Muscle of back (tissue), 11 donors: ENCODE measurements around the gene MOB3B. TPM values are rescaled to one million over a fixed set of nuclear protein-coding genes. Genes with fewer than 3 reads are reported as not detected.

Experiments
- DNase-seq, 3 donors: peaks; one replicate each; pipeline versions ENCODE4 v3.0.0 to v3.0.0-alpha.2; 2013
- polyA plus RNA-seq, 10 donors: library from polyadenylated mRNA; unstranded; fragments of 120-200 nt; gene quantifications; one replicate each; pipeline ENCODE4 v1.2.1, GENCODE V29; 2013; ENCODE audit not compliant: insufficient read length in 10 of 10

The MOB3B gene
- polyA plus RNA-seq, 10 donors = 2.4 to 5.1 (median 2.7) TPM

DNA sequence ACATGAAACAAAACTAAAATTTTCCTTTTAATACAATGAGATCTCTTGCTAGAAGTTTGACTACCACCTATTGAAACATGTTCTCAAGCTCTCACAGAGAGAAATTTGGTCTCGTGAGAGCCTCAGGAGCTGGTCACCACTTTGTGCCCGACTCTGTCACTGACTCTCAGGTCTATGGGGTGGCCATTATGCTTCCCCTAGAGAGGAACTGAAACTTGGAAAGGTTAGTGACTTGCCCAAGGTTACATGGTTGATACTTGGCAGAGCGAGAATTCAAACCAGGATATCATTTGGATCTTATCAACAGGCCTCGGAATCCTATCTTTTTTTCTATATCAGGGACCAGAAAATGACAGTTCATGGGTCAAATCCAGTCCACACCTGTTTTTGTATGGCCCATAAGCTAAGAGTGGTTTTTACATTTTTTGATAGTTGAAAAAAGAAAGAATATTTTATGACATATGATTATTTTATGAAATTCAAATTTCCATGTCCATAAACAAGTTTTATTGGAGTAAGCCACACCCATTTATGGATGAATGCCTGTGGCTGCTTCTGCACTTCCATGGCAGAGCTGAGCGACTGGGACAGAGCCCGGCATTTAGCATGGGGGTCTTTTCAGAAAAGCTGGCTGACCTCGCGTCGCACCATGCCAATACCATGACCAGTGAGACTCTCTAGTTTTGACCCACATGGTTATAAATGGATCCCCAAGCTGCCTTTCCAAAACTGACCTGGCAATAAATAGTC lies 187.9 kb downstream of the MOB3B start:
- no peak for DNase-seq

DNA sequence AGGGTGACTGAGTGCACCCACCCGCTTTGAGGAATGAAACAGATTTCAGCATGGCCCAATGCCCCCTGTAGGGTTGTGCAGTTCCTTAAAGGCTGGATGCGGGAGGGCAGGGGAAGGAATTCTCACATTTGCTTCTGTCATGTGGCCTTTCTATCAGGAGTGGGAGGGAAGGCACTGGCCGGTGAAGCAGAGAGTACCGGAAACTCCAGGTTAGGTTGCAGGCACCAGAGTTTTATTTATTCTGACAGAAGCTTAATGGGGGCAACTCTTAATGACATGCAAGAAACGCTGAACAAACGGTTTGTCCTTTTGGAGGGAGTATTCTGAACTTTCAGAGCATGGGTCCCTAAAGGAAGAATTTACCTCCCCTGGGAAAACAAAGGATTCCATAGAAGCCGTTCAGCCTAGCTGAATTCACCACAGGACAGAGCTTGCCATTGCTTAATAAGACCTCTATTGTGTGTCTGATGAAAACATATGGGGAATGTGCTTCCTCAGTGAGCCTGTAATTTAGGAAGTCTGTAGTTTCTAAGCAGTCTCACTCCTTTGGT lies 188.6 kb downstream of the MOB3B start:
- DNase-seq = no peak

DNA sequence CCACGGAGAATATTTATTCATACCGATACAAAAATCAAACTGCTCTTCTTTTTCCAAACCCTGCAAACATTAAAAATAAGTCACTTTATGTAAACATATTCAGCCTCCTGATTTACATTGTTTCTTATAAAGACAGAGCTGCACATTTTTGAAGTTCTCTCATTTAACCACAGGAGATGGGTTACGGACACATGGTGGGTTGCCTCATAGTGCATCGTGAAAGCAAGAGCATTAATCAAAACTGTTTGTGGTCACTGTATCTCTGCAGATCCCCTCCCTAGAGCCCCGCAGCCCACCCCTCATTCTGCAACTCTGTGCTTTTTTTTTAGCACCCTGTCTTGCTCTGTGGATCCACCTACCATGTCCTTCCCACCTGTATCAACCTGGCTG lies 189.3 kb downstream of the MOB3B start:
- no peak for DNase-seq

DNA sequence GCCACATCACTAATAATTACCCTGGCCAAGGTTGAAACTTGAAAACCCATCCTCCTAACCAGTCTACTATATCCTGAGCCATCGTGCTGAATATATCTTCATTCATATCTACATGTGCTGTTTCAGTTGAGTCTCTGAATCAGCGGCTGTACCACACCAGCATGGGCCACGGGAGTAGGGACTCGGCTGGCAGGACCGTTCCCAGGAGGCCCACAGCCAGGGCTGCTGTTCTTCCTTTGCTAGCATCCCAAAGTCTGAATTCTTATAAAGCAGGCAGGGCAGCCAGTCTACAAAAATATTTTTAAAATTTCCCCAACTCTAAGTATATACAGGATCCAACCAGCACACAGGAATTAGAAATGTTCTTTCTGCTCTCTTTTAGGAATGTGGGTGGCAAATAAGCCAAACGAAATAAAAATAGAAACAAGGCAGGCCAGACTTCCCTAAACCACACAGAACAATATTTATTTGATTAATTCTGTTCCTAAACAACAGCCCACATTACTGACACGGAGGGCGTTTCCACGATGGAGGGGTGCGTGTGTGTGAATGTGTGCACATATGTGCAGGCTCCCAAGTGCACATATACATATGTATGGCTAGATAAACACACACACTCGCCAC lies 189.8 kb downstream of the MOB3B start:
- no peak for DNase-seq

DNA sequence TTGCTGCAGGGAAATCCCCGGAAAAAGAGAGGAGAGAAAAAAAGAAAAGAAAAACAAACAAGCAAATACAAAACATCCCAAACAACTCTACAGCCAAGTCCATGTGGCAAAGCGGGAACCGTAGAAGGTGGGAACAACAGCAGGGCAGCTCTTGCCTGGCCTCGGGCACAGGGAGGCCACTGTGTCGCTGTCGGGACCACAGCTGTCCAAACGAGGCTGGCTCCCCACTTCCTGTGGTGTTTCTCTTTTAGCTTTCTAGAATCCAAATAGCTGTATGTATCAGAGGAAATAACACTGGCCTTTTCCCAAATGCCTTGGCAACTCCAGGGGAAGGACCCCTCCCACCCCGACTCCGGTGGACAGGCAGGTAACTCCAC lies 191.1 kb downstream of the MOB3B start:
- no peak for DNase-seq

DNA sequence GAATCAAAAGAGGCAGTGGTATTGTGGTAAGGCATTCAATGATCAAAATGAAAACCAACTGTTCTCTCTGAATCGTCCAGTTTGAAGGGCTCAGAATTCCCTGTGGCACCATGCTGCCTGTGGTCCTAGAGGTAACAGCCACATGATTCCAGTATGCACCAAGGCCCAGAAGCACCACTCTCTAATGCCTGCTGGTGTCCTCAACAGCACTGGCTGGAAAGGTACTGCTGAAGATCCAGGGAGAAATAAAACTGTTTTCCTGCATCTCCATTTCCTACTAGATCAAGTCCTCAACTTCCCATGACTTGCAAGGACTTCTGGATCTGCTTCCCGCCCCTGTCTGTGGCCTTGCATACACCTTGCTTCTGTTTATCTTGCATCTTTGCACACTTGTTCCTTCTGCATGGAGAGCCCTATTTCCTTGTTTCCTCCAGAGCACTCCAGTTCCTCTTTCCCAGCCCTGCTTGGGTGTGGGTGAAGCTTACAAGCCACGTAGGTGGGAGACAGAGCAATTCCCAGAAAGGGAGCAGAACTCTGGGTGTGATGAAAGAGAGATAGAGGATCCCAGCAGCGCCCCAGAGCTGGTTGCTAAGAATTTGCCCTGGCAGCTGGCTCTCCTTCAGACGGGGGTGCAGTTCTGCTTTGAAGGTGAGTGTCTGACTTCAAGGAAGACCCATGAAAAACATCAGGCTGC lies 191.6 kb downstream of the MOB3B start:
- no peak for DNase-seq

DNA sequence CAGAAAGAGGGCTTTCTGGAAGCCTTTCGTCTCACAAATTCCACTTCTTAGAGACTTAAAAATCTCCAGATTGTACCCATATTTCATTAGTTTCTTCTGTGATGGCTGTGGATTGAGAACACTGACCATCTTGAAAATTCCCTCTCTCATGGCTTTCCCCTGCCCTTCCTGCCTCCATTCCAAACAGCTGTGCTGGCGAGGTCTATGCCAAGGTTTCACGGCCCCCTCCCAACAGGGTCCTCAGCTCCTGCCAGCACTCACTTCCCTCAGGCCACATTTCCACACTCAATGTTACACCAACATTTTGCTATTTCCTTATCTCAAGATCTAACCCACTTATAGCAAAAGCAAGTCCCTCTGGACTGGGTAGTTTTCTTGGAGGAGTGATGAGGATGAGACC lies 192.4 kb downstream of the MOB3B start:
- DNase-seq = peak in 1 of 3 donors; percentile 26

DNA sequence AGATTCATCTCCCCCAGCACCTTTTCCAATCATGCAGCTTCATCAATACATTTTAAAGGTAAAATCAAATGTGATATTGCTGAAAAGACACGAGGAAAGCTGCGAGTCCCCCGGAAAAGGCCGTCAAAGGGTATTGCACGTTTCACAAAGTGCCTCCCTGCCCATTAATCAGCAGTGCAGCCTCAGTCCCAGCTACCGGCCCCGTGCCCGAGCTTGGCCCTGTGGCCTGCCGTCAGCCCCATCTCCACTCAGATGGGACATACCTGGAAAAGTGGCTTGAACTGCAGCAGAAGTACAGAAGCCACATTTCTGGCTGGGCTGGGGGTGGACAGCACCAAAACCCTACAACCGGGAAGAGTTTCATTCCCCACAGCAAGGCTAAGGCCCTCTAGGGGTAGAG lies 192.8 kb downstream of the MOB3B start:
- no peak for DNase-seq

DNA sequence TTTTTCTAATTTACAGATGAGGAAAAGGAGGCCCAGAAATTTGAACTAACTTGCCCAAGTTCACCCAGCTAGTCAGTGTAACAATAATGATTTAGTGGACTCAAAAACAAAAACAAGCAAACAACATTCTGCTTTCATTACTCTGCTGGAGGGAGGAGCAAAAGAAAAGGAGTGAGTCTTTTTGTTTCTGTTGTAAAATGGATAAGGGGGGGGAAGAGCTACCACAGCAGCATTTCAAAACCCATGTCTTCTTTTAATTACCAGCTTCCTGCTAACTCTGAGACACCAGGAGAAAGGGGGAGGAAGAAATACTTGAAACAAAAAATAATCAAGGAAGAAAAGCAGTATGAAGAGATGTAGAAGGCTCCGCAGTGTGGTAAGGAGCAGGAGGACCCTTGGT lies 193.5 kb downstream of the MOB3B start:
- DNase-seq = no peak

DNA sequence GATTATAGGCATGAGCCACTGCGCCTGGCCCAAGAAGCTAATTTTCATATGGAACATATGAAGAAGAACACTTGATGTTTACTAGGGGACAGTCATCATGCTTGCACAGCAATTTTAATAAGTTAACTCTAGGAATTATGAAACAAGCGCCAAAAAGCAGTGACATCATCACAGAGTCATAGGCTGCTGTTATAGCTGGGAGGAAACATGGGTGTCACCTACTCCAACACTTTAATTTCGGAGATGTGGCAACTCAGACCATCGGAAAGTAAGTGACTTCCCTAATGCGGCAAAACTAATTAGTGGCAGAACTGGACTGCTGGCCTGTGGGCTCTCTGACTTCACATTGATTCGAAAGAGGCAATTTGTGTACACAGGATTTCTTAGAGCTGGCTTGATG lies 194.5 kb downstream of the MOB3B start:
- DNase-seq = no peak

DNA sequence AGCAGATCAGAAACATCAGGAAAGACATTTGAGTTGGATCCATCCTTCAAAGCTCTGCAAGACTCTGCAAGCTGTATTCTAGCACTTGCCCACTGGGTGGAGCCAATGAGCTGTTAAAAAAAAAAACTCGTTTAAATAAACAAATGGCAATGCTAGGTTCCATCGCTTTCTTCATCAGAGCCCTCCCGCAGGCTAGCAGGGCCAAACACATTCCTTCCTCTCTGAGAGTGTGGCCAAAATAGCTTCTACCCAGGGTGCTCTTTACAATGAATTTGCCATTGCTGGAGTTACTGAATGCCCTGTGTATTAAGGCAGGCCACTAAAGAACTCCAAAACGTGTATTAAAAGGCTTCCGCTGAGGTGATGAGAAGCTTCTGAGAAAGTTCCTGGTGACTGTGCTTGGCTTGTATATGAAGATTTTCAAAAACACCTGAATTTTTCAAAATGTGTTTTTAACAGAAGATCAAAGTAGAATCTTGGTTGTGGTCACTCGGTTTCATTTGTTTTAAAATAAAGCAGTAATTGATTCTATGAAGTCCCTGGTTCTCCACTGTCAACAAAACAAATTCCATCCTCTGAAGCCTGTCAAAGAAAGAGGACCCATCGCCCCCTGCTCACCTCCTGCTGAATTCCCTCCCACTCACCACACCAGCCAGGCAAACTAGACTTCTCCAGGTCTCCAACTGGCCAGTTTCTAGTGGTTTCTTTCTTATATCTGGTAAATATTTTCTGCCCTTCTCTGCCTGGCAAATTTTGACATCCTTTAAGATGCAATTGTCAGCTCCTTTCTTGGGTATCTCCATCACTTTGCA lies 196.2 kb downstream of the MOB3B start:
- peak; percentile 76 to 88 (median 86) for DNase-seq

DNA sequence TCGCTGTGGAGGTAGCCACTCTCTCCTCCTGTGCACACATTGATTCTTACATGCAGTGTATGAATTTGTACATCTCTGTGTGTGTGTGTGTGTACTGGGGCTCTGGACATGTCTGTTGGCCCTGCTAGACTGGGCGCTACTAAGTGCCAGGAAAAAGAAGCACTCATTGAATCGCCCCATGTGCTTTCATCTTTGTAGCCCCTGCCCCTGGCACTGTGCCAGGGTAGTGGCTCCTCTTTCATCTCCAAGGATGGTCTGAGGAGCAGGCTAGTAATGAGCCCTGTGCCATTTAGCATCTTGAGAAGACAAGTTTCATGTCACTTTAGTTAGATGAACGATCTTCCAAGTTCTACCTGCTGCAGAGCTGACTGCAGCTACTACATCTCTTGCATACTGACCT lies 198.2 kb downstream of the MOB3B start:
- no peak for DNase-seq

DNA sequence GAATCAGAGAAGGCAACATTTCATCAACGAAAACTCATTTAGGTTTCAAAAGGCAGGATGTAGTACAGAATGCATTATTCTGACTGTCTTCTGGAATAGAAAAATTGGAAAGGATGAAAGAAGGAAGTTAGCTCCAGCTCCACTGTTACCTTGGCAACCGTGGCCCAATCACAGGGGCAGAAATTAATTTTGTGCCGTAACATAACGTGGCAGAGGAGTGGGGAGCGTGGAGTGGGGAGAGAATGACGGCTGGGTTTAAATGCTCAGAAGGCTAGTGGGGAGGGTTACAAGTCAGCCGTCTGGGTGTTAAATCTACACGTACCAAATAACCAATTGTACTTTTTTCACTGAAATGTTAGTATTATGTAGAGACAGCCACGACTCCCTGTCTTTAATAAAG lies 200.3 kb downstream of the MOB3B start:
- peak in 1 of 3 donors; percentile 30 for DNase-seq

DNA sequence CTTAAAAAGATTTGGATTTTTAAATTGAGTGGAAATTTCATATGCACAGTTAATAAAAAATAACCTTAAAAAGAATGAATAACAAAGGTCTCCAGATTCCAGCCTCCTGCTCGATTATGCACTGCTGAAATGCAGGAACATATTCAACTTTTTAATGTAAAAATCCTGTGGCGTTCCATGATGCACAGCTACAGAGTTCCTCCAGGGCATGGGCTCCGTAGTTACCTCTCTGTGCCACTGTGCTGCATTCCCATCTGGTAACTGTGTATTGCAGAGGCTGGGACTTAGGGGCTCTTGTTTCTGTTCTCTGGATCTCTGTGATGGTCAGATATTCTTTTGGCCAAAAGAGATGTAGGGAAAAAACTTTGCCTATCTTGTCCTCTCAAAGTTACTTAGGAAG lies 201.1 kb downstream of the MOB3B start:
- DNase-seq = no peak

DNA sequence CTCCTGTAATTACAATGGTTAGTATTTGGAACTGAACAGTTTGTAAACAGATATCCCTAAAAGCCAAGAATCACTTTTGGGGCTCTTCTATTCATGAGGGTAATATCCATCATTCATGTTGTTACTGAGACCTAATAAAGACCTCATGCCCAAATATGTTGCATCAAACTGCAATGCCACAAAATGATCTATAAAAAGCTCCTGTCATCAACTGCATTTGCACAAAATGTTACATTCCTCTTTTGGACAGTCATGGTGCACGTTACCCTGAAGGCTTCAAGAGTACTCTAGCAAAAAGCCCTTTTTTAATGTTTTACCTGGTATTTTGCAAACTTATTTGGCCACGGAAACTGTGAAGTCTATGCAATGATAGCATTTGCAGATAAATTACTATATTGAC lies 218.4 kb downstream of the MOB3B start:
- no peak for DNase-seq

DNA sequence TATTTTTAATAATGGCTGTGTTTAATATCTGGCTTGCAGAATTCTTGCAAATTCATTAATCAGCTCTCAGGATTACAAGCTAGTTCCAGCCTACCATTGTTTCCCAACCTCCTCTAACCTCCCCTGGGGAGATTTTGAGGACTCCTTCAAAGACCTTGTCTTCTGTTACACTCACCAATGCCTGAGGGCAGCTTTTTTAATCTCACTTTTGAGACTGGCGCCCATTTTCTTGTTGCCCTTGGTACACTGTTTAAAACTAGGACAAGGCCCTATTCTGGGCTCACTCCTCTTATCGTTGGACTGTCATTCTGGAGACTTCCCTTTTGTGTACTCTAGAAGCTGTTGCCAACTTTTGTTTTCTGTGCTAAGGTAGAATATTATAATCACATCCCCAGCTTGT lies 219.0 kb downstream of the MOB3B start:
- DNase-seq = no peak

DNA sequence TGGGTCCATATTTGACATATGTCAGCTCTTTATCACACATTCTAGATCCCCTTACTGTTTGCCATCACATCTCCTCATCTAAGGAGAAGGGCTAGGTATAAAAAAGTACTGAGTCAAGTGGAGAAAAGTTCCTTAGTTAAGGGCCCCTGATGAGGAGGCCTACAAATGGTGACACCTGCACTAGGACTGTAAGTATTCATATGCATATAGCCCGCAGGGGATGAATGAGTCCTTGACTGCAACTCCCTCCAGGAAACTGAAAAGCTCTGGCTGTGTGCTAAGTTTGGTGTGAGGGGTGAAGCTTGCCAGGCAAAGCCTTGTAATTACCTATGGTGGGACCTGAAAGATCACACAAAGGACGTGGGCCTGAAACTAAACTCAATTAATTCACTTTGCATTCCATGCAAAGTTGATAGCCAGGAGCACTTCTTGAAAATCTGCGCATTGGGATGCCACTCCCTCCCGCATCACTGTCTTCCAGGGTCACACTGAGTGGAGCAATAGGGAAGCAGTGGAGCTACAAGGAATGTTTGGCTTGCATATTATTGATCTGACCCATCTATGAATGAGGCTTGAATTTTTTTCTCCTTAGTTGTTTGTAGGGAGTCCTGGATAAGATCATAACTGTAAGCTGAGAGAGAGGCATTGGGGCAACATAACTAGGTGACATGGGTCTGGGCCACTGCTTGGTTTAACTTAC lies 220.8 kb downstream of the MOB3B start:
- no peak for DNase-seq

DNA sequence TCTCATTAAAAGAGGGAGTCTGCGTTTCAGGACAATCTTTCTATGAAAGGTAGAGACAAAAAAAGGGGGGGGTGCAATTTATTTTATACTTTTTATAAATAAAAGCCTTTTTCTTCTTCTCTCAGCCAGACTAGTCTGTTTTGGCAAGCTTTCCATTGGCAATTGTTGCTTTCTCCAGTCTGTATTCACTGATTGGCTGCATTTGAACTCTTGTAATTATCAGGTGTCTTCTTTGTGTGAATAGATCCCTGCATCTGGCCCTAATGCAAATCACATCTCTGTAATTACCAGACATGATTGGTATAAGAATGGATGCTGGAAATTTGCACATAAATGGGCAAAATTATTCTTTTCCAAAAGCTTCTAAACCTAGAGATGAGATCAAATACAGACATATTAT lies 225.1 kb downstream of the MOB3B start:
- DNase-seq = no peak

DNA sequence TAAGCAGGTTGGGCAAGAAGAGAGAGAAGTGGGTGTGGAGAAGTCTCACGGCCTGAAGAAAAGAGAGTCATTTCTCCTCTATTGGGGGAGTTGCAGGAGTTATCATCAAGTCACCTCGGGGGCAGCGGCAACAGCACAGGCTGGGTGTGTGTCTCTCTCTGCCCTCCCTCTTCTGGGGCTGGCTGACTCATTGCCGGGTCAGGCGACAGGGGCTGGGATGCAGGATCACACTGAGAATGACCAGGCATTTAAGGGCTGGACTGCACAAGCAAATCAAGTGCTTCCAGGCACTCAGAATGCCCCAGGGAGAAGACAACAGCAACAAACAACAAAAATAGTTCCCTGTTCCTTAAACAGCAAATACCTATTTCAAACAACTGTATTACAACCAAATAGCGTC lies 226.4 kb downstream of the MOB3B start:
- DNase-seq = peak in 2 of 3 donors; percentile 4 to 32

DNA sequence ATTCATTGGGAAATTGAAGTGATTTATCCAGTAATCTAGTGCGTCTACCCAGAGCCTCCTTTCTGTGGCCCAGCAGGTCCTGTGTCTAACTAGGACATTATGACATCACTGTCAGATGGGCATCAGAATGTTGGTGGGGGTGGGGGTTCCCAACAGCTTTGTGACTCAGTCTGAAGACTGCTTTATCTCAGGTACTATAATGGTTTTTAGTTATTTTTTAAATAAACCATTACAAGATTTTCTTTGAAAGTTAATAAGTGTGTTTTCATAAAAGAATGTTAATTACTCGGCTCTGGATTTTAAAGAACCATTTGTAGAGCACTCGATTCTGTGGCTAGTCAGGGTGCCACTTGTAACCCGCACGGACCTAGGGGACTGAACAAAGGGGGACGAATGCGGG lies 232.6 kb downstream of the MOB3B start, which contains the start of gene EQTN:
TSS of gene EQTN (minus strand) at position 101 of the 400 bp plus-strand sequence. CDS start at position 6, 95 bp downstream.
- DNase-seq = no peak

DNA sequence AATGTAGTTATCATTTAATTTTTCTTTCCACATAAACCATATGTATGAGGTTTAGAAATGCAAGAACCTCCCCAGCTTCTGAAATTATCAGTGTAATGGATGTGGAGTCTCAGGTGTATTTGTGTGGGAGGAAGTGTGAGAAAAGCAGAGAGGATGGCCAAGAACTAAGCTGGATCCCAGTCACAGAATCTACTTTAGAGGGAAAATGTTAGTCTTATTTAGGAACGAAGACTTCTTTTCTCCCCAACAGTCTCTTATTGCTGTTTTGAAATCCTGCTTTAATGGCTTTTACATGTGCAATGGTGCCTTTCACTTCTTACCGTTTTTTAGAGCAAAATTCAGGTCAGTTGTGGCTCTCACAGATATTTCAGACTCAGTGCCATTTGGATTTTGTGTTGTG lies 235.6 kb downstream of the MOB3B start:
- DNase-seq = peak; percentile 63 to 87 (median 71)
